Measurements from ENCODE around the gene TNIP2. TPM values are rescaled to one million over a fixed set of nuclear protein-coding genes. Genes with fewer than 3 reads are reported as not detected.

Gene TNIP2
- total RNA-seq, 4 donors from 2014 or later = 40.1 to 58.2 (median 45.5) TPM

DNA sequence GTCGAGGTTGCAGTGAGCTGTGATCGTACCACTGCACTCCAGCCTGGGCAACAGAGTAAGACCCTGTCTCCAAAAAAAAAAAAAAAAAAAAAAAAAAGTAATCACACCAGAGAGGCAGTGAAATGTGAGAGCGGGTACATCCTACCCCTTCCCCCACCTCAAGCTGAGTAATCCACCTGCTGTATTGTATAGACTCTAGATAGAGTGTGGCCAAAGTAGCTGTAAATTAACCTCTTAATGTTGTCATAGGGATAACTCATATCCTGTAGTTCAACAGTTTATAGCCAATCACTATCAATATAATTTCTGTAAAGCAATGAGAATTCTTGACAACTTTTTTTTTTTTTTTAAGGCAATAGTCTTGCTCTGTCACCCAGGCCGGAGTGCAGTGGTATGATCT, 30.8 kb downstream of the TNIP2 start:
- WGBS, 2 donors = 93 to 94% methylated on average over 3 to 4 of the region's 4 CpGs
- no peaks in the 10 kb centered on the region for H3K9me3 ChIP-seq
- TF ChIP-seq POLR2A (IDR thresholded peaks at IDR 0.05) = no peak
- TF ChIP-seq, protein P1, sequence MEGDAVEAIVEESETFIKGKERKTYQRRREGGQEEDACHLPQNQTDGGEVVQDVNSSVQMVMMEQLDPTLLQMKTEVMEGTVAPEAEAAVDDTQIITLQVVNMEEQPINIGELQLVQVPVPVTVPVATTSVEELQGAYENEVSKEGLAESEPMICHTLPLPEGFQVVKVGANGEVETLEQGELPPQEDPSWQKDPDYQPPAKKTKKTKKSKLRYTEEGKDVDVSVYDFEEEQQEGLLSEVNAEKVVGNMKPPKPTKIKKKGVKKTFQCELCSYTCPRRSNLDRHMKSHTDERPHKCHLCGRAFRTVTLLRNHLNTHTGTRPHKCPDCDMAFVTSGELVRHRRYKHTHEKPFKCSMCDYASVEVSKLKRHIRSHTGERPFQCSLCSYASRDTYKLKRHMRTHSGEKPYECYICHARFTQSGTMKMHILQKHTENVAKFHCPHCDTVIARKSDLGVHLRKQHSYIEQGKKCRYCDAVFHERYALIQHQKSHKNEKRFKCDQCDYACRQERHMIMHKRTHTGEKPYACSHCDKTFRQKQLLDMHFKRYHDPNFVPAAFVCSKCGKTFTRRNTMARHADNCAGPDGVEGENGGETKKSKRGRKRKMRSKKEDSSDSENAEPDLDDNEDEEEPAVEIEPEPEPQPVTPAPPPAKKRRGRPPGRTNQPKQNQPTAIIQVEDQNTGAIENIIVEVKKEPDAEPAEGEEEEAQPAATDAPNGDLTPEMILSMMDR (IDR thresholded peaks at IDR 0.05) = no peak
- H3K36me3 ChIP-seq = peaks cover 0 to 72% (median 18%) of the 10 kb centered on the region in 3 donors
- no peak for DNase-seq
- no peak overlapping the region for H3K4me3 ChIP-seq
- no peaks in the 10 kb centered on the region for H3K27me3 ChIP-seq
- no peak overlapping the region for H3K27ac ChIP-seq
- intact Hi-C loops (cut with DNase I) = no loop called here
- no peaks in the 10 kb centered on the region for H3K4me1 ChIP-seq

DNA sequence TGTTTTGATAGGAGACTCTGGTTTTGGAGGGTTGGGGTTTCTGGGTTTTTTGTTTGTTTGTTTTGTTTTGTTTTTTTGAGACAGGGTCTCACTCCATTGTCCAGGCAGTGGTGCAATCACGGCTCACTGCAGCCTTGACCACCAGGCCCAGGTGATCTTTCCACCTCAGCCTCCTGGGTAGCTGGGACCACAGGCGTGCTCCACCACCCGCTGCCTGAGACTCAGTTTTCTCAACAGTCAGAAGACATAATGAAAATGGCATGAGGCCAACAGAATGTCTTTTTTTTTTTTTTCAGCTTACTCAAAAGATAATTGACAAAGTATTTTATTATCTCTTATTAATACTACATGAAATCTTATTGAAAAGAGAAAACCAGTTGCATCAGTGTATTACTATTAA, 32.4 kb downstream of the TNIP2 start:
- no peak for DNase-seq
- H3K27ac ChIP-seq = no peak overlapping the region
- TF ChIP-seq POLR2A (IDR thresholded peaks at IDR 0.05) = no peak
- TF ChIP-seq, protein P1 (IDR thresholded peaks at IDR 0.05) = no peak
- WGBS, 2 donors = 77 to 91% methylated on average over 3 of the region's 3 CpGs
- H3K4me1 ChIP-seq = no peaks in the 10 kb centered on the region
- intact Hi-C loops (cut with DNase I) = no loop called here
- no peak overlapping the region for H3K4me3 ChIP-seq
- no peaks in the 10 kb centered on the region for H3K9me3 ChIP-seq
- H3K27me3 ChIP-seq = no peaks in the 10 kb centered on the region
- H3K36me3 ChIP-seq = peaks cover 0 to 73% (median 10%) of the 10 kb centered on the region in 3 donors

DNA sequence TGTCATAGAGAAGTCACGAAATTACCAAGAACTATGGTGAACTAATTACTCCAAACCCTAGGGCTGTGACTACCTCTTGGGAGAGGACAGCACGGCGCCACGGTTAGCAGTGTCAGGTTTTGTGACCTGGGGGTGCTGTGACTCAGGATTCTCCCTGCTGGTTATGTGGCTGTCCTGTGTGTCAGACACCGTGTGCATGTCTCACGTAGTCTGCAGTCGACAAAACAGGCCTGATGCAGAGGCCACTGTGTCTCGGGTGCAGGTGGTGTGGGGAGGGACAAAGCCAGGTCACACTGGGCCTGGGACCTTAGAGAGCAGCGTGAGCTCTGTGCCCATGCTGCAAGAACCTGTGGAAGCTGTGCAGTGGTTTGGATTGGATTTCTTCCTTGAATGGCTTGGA, 34.1 kb downstream of the TNIP2 start:
- H3K27me3 ChIP-seq = no peaks in the 10 kb centered on the region
- no peak overlapping the region for H3K4me3 ChIP-seq
- no peaks in the 10 kb centered on the region for H3K4me1 ChIP-seq
- DNase-seq = no peak
- H3K27ac ChIP-seq = no peak overlapping the region
- peaks cover 0 to 78% (median 15%) of the 10 kb centered on the region in 3 donors for H3K36me3 ChIP-seq
- intact Hi-C loops (cut with DNase I) = no loop called here
- H3K9me3 ChIP-seq = no peaks in the 10 kb centered on the region
- WGBS, 2 donors = 90 to 93% methylated on average over 5 to 9 of the region's 9 CpGs
- TF ChIP-seq POLR2A (IDR thresholded peaks at IDR 0.05) = no peak
- TF ChIP-seq, protein P1 (IDR thresholded peaks at IDR 0.05) = no peak

DNA sequence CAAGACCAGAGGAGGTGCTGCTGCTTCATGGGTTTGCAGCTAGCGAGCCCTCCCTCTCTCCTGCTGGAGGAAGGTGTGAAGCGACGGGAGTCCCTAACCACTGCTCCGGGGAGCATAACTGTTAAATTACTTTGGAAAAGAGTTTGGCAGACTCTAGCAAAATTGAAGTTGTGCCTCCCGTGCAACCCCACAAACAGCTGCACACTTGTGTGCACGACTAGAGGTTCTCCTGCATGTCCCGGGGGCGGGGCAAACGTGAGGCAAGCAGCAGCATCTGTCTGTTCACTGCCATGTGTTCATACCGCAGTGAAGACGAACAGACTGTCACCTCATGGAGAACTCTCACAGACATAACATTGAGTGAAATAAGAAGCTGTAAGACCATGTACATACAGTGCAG, 34.5 kb downstream of the TNIP2 start:
- no peaks in the 10 kb centered on the region for H3K27me3 ChIP-seq
- H3K27ac ChIP-seq = no peak overlapping the region
- DNase-seq = no peak
- peaks cover 0 to 83% (median 20%) of the 10 kb centered on the region in 3 donors for H3K36me3 ChIP-seq
- no peak overlapping the region for H3K4me3 ChIP-seq
- 70 to 72% methylated on average over 6 to 7 of the region's 11 CpGs for WGBS, 2 donors
- H3K4me1 ChIP-seq = no peaks in the 10 kb centered on the region
- no peak for TF ChIP-seq POLR2A (IDR thresholded peaks at IDR 0.05)
- TF ChIP-seq, protein P1 (IDR thresholded peaks at IDR 0.05) = no peak
- intact Hi-C loops (cut with DNase I) = no loop called here
- H3K9me3 ChIP-seq = no peaks in the 10 kb centered on the region

DNA sequence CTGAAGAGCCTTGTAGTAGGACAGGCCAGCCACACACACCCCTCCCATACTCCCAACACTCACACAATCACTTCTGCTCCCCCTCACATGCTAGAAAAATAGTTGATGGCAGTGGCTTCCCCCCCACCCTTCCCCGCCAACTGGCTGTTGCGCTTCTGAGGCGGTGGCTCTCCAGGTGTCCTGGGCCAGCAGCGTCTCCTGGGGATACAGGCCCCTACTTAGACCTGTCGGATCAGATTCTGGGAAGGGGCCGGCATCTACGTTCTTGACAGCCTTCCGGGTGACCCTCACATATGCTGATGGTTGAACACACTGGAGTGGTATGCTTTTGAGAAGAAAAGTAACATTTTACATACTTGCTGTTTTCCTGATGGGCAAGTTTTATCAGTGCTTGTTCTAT, 39.9 kb downstream of the TNIP2 start:
- intact Hi-C loops (cut with DNase I) = no loop called here
- Histone ChIP-seq H3K4me3 (no peak overlapping the region), H3K9me3 (no peaks in the 10 kb centered on the region), H3K4me1 (peaks cover 0 to 22% (median 10%) of the 10 kb centered on the region in 3 donors), H3K27ac (no peak overlapping the region), H3K27me3 (no peaks in the 10 kb centered on the region), H3K36me3 (peaks cover 0 to 79% (median 18%) of the 10 kb centered on the region in 3 donors)
- TF ChIP-seq, protein P1 (IDR thresholded peaks at IDR 0.05) = no peak
- TF ChIP-seq POLR2A (IDR thresholded peaks at IDR 0.05) = no peak
- 92 to 94% methylated on average over 4 to 5 of the region's 8 CpGs for WGBS, 2 donors
- DNase-seq = no peak
